ENCODE results near the gene TNRC6B. TPM values are rescaled to one million over a fixed set of nuclear protein-coding genes. Genes with fewer than 3 reads are reported as not detected.
"Not testable (repeated sequence)": the region's sequence is repeated elsewhere in the genome, so short reads cannot be mapped to it uniquely, and the experiment has no call there.

Gene TNRC6B
- total RNA-seq, 1 donor from 2014 or later = 29.3 TPM

DNA sequence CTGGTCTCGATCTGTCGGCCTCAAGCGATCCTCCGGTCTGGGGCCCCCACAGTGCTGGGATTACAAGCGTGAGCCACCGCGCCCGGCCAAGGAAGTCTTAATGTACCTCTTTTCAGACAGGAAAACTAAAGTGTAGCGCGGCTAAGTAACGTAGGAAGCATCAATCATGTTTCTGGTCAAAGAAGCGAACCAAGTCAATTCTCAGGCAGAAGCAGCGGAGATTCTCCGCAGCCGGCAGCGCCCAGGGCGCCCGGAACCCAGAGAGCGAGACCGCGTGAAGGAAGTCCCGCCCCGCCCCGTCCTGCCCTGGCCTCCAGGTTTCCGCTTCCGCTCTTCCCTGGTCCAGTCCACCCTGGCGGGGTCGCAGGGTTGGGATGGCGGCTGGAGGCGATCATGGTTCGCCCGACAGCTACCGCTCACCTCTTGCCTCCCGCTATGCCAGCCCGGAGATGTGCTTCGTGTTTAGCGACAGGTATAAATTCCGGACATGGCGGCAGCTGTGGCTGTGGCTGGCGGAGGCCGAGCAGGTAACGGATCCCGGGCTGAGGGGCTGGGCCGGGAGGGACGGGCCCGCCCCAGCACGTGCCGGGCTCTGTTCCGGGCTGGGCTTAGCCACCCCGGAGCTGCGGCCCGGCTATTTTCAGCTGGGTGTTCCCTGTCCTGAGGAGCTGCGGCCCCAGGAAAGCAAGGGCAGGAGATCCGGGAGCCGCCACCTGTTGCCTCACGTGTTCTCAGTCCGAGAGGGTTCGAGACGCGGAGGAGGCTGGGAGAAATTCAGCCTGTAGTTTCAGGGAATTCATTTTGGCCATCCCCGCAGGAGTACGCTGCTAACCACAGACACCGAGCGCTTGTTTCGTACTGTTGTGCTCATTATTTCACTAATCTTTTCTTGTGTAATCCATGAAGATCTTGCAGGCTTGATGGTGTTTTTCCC is 168.7 kb downstream of the TNRC6B start, which contains the start of gene ADSL:
ADSL (plus strand) TSS at position 316 of the 934 bp plus-strand sequence; CDS start at position 375, 59 bp downstream.
- FAIRE-seq (no peak), DNase-seq (ENCODE audit: low spot score in 2 of 2) (peak; percentile 80 to 90)

DNA sequence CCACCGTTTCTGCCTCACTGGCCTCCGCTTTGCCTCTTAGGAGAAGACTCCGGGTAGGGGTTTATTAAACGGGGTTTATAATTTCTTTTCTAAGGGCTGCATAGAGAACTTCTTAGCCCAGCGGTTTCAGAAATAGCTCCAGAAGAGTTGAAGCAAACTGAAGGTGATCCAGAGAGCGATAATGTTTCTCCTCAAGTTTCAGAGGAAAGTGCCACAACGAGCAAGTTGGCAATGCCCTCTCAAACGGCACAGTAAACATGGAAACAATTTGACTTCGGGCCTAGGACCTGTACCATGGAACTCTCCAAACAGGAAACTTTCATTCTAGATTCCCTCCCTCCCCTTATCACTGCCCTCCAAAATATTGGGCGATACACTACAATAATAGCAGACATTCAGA is 169.6 kb downstream of the TNRC6B start:
- no peak for FAIRE-seq
- no peak for DNase-seq (ENCODE audit: low spot score in 2 of 2)

DNA sequence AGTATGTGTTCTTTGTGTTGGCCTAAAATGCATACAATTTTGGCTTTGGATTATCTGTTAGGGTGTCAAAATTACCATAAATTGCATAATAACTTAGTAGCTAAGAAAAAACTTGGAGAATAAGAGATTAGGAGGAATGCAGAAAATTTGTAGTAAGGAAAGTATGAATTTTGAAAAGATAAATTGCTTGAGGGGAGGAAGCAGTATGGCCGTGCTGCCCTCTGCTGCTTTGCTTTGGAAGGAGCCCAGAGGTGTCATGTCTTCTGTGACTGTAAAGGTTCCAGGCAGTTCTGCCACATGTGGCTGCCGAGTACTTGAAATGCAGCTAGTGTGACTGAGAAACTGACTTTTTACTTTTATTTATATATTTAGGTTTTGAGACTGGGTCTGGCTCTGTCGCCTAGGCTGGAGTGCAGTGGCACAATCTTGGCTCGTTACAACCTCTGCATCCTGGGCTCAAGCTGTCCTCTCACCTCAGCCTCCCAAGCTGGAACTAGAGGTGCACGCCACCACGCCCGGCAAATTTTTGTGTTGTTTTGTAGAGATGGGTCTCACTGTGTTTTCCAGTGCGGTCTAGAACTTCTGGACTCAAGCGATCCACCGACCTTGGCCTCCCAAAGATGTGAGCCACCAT is 170.4 kb downstream of the TNRC6B start:
- FAIRE-seq (no peak), DNase-seq (ENCODE audit: low spot score in 2 of 2) (peak; percentile 43 to 62)

DNA sequence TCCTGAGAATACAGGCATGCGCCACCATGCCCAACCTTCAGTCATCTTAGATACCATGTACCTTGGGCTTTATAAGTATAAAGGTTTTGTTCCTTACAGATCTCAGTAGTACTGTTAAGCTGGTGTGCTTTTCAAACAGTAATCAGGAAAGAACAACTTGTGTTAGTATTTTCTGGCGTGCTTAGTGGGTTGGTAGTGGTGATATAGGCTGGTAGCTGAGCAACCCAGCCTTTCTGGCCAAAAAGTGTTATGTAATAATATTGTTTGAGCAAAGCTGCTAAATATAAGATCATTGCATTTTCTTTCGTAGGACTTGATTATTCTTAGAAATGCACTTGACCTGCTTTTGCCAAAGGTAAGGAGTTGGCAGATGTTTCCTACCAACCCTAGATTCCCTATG is 175.0 kb downstream of the TNRC6B start:
- FAIRE-seq = no peak
- no peak for DNase-seq (ENCODE audit: low spot score in 2 of 2)

DNA sequence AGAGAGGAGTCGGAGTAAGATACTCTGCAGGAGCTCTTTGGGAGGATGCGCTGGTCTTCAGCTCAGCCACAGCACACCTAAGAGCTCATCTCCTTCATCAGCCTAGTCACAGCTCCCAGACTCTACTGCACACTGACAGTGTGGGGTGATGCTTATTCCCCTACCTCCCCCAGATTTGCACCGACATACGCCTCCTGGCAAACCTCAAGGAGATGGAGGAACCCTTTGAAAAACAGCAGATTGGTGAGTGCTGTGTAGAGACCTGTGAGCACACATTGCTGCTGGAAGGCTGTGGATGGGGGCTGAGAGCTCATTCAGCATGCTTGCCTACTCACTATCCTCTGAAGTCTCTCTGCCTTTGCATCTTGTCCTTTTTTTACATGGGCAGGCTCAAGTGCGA is 183.4 kb downstream of the TNRC6B start:
- DNase-seq (ENCODE audit: low spot score in 2 of 2) (no peak), FAIRE-seq (no peak)

- FAIRE-seq (no peak), DNase-seq (ENCODE audit: low spot score in 2 of 2) (no peak)
These were observed 185.3 kb downstream of the TNRC6B start for GRCh38 chr22:40363059-40363458.

DNA sequence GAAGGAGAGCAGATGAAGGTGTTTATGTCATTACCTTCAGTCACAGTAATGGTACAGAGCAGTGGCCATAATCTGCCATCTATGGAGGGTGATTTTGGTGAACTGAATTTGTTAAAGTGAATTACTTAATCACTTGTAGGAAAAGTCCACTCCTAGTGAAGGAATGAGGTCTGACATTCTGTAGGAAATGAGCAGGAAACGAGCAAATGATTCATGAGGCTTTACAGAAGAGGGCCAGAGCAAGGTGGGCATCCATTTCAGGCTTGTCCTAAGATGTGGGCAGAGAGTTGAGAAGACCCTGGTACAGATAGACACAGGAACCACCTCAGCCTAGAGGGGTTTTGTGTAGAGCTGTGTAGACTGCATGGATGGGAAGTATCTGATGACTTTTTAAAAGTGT is 186.7 kb downstream of the TNRC6B start:
- FAIRE-seq (no peak), DNase-seq (ENCODE audit: low spot score in 2 of 2) (no peak)

GRCh38 chr22:40366068-40366467 is 188.3 kb downstream of the TNRC6B start:
- no peak for FAIRE-seq

GRCh38 chr22:40367342-40367741 is 189.6 kb downstream of the TNRC6B start:
- DNase-seq (ENCODE audit: low spot score in 2 of 2) (no peak), FAIRE-seq (no peak)

More at GRCh38 chr22:40366068-40366467, 188.3 kb downstream of the TNRC6B start:
- DNase-seq (ENCODE audit: low spot score in 2 of 2) = no peak

GRCh38 chr22:40368016-40368415 is 190.3 kb downstream of the TNRC6B start:
- FAIRE-seq (no peak), DNase-seq (ENCODE audit: low spot score in 2 of 2) (no peak)

DNA sequence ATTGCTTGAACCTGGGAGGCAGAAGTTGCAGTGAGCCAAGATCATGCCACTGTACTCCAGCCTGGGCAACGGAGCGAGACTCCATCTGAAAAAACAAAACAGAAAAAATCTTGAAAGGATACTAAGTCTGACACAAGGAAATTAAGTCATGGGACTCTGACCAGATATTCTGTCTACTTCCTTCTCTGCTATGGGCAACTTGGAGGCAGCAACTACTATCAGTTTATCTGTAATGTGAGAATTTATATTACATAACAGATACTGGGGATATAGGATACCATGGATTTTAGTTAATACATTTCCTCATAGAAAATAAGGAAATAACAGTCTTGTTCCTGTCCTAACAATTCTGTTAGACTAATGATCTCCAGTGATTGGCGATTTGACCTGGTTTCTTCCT is 191.1 kb downstream of the TNRC6B start:
- FAIRE-seq (no peak), DNase-seq (ENCODE audit: low spot score in 2 of 2) (no peak)

DNA sequence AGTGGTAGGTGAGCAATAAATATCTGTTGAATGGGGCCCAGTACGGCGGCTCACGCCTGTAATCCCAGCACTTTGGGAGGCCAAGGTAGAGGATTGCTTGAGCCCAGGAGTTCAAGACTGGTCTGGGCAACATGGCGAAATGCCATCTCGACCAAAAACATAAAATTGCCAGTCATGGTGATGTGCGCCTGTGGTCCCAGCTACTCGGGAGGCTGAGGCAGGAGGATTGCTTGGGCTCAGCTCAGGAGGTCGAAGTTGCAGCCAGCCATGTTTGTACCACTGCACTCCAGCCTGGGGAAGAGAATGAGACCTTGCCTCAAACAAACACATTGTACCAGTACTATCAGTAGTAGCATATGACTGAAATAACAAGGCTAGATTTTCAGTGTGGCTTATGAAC is 196.8 kb downstream of the TNRC6B start:
- DNase-seq (ENCODE audit: low spot score in 2 of 2) (no peak), FAIRE-seq (no peak)

DNA sequence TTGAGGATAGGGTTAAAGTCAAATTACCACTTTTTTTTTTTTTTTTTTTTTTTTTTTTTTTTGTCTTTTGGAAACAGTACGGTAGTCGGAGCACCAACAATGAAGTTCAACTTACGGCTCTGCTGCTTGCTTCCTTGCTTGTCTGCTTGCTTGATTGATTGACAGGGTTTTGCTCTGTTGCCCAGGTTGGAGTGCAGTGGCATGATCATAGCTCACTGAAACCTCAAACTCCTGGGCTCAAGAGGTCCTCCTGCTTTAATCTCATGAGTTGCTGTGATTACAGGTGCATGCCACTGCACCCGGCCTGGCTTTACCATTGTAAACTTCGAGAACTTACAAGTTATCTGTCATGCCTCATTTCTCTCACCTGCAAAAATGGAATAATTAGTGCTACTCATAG is 198.4 kb downstream of the TNRC6B start:
- no peak for DNase-seq (ENCODE audit: low spot score in 2 of 2)
- no peak for FAIRE-seq

DNA sequence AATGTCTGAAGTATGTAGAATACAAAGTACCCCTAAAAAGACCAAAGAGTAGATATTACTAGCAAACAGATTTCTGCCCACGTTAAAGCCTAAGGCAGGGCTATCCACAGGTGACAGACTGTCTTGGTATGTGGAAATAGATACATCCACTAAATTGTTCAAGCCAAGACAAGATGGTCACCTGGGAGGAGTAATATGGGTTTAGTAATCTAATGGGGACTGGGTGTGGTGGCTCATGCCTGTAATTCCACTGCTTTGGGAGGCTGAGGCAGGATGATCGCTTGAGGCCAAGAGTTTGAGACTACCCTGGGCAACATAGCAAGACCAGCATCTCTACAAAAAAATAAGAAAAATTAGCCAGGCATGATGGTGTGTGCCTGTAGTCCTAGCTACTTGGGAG is 200.2 kb downstream of the TNRC6B start:
- FAIRE-seq = no peak
- DNase-seq (ENCODE audit: low spot score in 2 of 2) = no peak

GRCh38 chr22:40378448-40378847 is 200.7 kb downstream of the TNRC6B start:
- FAIRE-seq; DNase-seq (ENCODE audit: low spot score in 2 of 2): not testable (repeated sequence)

- no peak for FAIRE-seq
- DNase-seq (ENCODE audit: low spot score in 2 of 2) = no peak
These were observed 203.7 kb downstream of the TNRC6B start for GRCh38 chr22:40381461-40381860.

DNA sequence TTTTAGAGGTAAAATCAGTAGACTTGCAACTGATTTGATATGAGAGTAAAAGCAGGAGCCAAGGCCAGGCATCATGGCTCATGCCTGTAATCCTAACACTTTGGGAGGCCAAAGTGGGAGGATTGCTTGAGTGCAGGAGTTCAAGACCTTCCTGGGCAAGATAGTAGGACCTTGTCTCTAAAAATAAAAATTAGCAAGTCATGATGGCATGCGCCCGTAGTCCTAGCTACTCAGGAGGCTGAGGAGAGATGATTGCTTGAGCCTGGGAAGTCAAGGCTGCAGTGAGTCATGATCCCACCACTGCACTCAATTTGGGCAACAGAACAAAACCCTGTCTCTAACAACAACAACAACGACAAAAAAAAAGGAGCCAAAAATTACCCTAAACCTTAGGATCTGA is 206.2 kb downstream of the TNRC6B start:
- no peak for FAIRE-seq

DNA sequence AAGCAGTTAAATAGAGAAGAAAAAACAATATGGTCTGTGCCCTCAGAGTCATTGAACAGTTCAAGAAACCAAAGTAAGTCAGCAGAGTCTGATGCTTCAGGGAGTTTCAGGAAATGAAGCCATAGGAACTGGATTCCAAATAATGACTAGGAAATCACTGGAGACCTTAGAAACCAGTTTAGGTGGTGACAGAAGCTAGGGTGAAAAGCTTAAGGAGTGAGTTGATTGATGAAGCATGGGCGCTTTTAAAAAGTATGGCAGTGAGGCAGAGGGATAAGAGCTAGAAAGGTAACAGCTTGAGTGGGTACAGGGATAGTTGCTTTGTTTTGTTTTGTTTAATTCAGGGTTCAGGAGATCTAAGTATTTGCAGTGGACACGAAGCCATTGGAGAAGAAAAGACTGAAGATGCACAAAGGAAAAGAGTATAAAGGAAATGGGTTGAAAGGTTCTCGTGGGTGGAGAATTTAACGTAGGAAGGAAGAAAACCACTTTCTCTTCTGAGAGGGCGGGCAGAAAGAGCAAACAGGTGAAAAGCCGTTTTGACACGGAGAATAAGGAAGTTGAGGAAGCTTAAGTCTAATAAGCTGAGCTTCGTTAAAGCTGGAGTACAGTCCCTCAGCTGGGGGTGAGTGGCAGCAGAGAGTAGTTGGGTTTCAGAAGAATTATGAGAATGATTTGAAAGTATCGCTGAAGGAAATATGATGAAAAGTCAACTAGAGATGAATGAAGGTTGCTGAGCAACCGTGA is 207.5 kb downstream of the TNRC6B start:
- DNase-seq (ENCODE audit: low spot score in 2 of 2) = no peak
- no peak for FAIRE-seq

More for the DNA sequence above, 206.2 kb downstream of the TNRC6B start:
- no peak for DNase-seq (ENCODE audit: low spot score in 2 of 2)
